ENCODE data around the gene SDK1. TPM values are rescaled to one million over a fixed set of nuclear protein-coding genes. Genes with fewer than 3 reads are reported as not detected.

The SDK1 gene
- total RNA-seq, 3 donors from 2014 or later (not counting 1 experiment from before 2014, with no cell fraction given) = 0.05 to 0.11 TPM; not detected in 1

GRCh38 chr7:3912291-3912690 is 611.2 kb downstream of the SDK1 start:
- H3K4me3 Mint-ChIP-seq = no peak overlapping the region
- no peaks in the 10 kb centered on the region for H3K9me3 Mint-ChIP-seq
- no peak overlapping the region for H3K4me3 ChIP-seq (ENCODE audit: low read length)
- intact Hi-C loops (cut with micrococcal nuclease) = no loop called here
- ATAC-seq = no peak
- H3K36me3 ChIP-seq (ENCODE audit: control insufficient read depth, insufficient read depth, low read length) = no peaks in the 10 kb centered on the region
- H3K9me3 ChIP-seq (ENCODE audit: control insufficient read depth, insufficient read depth, low read length) = no peaks in the 10 kb centered on the region
- no peak overlapping the region for H3K27ac ChIP-seq (ENCODE audit: low read length)
- H3K27me3 Mint-ChIP-seq (ENCODE audit: low read depth in 2 of 2) = peaks cover 5 to 11% of the 10 kb centered on the region in 2 donors
- no peak for DNase-seq
- TF ChIP-seq CTCF (IDR thresholded peaks at IDR 0.05) = no peak
- no peaks in the 10 kb centered on the region for H3K36me3 Mint-ChIP-seq
- 79% methylated on average over 7 of the region's 7 CpGs for WGBS (ENCODE audit: insufficient coverage)
- no peaks in the 10 kb centered on the region for H3K27me3 ChIP-seq (ENCODE audit: control insufficient read depth, insufficient read depth, low read length)
- H3K4me1 Mint-ChIP-seq = peaks cover 0 to 2% of the 10 kb centered on the region in 2 donors
- H3K27ac Mint-ChIP-seq = no peak overlapping the region
- no peaks in the 10 kb centered on the region for H3K4me1 ChIP-seq (ENCODE audit: control insufficient read depth, insufficient read depth, low read length)

GRCh38 chr7:3914051-3914775 is 613.2 kb downstream of the SDK1 start:
- Mint-ChIP-seq H3K36me3 (no peaks in the 10 kb centered on the region), H3K27ac (no peak overlapping the region), H3K9me3 (no peaks in the 10 kb centered on the region), H3K4me3 (no peak overlapping the region), H3K4me1 (peaks cover 4 to 6% of the 10 kb centered on the region in 2 donors), H3K27me3 (ENCODE audit: low read depth in 2 of 2) (peaks cover 5 to 11% of the 10 kb centered on the region in 2 donors)
- no peak for ATAC-seq
- no peaks in the 10 kb centered on the region for H3K36me3 ChIP-seq (ENCODE audit: control insufficient read depth, insufficient read depth, low read length)
- no peak overlapping the region for H3K27ac ChIP-seq (ENCODE audit: low read length)
- no peak for TF ChIP-seq CTCF (IDR thresholded peaks at IDR 0.05)
- H3K4me3 ChIP-seq (ENCODE audit: low read length) = no peak overlapping the region
- no peaks in the 10 kb centered on the region for H3K9me3 ChIP-seq (ENCODE audit: control insufficient read depth, insufficient read depth, low read length)
- intact Hi-C loops (cut with micrococcal nuclease) = no loop called here
- no peaks in the 10 kb centered on the region for H3K27me3 ChIP-seq (ENCODE audit: control insufficient read depth, insufficient read depth, low read length)
- no peak for DNase-seq
- H3K4me1 ChIP-seq (ENCODE audit: control insufficient read depth, insufficient read depth, low read length) = no peaks in the 10 kb centered on the region
- WGBS (ENCODE audit: insufficient coverage) = 84% methylated on average over 8 of the region's 8 CpGs

- H3K4me3 ChIP-seq (ENCODE audit: low read length) = no peak overlapping the region
- DNase-seq (no peak), ATAC-seq (no peak)
- no peaks in the 10 kb centered on the region for H3K36me3 ChIP-seq (ENCODE audit: control insufficient read depth, insufficient read depth, low read length)
- Mint-ChIP-seq H3K27ac (no peak overlapping the region), H3K36me3 (no peaks in the 10 kb centered on the region), H3K27me3 (ENCODE audit: low read depth in 2 of 2) (peaks cover 5 to 15% of the 10 kb centered on the region in 2 donors), H3K9me3 (no peaks in the 10 kb centered on the region), H3K4me1 (peaks cover 4 to 6% of the 10 kb centered on the region in 2 donors), H3K4me3 (no peak overlapping the region)
- H3K27me3 ChIP-seq (ENCODE audit: control insufficient read depth, insufficient read depth, low read length) = no peaks in the 10 kb centered on the region
- H3K27ac ChIP-seq (ENCODE audit: low read length) = no peak overlapping the region
- no peaks in the 10 kb centered on the region for H3K9me3 ChIP-seq (ENCODE audit: control insufficient read depth, insufficient read depth, low read length)
- H3K4me1 ChIP-seq (ENCODE audit: control insufficient read depth, insufficient read depth, low read length) = no peaks in the 10 kb centered on the region
- intact Hi-C loops (cut with micrococcal nuclease) = no loop called here
- TF ChIP-seq CTCF (IDR thresholded peaks at IDR 0.05) = no peak
- WGBS (ENCODE audit: insufficient coverage) = 68% methylated on average over 6 of the region's 9 CpGs
These were observed 614.4 kb downstream of the SDK1 start for GRCh38 chr7:3915337-3915878.
